ENCODE data around the gene PUSL1. TPM values are rescaled to one million over a fixed set of nuclear protein-coding genes. Genes with fewer than 3 reads are reported as not detected.
A peak's percentile ranks its signal among the peaks of the same experiment; 100 is the strongest.

PUSL1 gene
- total RNA-seq, 2 experiments from 2014 or later, result 31.3 to 57.1 TPM

GRCh38 chr1:1347026-1347595 lies 38.7 kb downstream of the PUSL1 start:
- H3K9me3 ChIP-seq (ENCODE audit: low read length), result no peaks in the 10 kb centered on the region
- no peaks in the 10 kb centered on the region for H3K9me2 ChIP-seq (ENCODE audit: insufficient read depth, low read length)
- no peaks in the 10 kb centered on the region for H3K36me3 ChIP-seq (ENCODE audit: insufficient read depth, low read length)
- H2AFZ ChIP-seq (ENCODE audit: low read length), result no peak overlapping the region
- H3K4me1 ChIP-seq (ENCODE audit: insufficient read depth, low read length, poor library complexity, severe bottlenecking), result peaks cover 16% of the 10 kb centered on the region
- TF ChIP-seq CTCF (conservative IDR thresholded peaks at IDR 0.05; ENCODE audit: low read length) (no peak), EZH2phosphoT487 (IDR thresholded peaks at IDR 0.05; ENCODE audit: borderline replicate concordance, low read depth, low read length) (no peak)
- BruUV-seq (replicated peaks), result no TSS peak
- ChIA-PET POLR2A (no interaction called here), CTCF (ENCODE audit: unreplicated experiment) (interaction anchor here (1.3 kb wide), 1 partner anchor 9 kb away, joined by 5 read pairs; no protein-coding TSS in a partner anchor)
- peak overlapping the region; percentile 80 for H3K4me2 ChIP-seq (ENCODE audit: low read length)
- no peak overlapping the region for H3K27ac ChIP-seq (ENCODE audit: low read depth, low read length, poor library complexity, severe bottlenecking)
- no peaks in the 10 kb centered on the region for H3K79me2 ChIP-seq (ENCODE audit: insufficient read depth, low read depth, low read length)
- DNase-seq (ENCODE audit: low spot score), result no peak
- intact Hi-C loops (cut with micrococcal nuclease; ENCODE audit: unreplicated experiment), result loop anchor here (5.0 kb wide), 1 partner anchor 115 kb away; no protein-coding TSS in a partner anchor
- H3K4me3 ChIP-seq (ENCODE audit: low read depth, low read length, poor library complexity, severe bottlenecking), result no peak overlapping the region
- H4K20me1 ChIP-seq (ENCODE audit: insufficient read depth, low read length), result no peaks in the 10 kb centered on the region; the same call in 1 of the 2 replicates

- peak overlapping the region; percentile 80 for H3K4me2 ChIP-seq (ENCODE audit: low read length)
- intact Hi-C loops (cut with micrococcal nuclease; ENCODE audit: unreplicated experiment), result loop anchor here (5.0 kb wide), 1 partner anchor 114 kb away; no protein-coding TSS in a partner anchor
- CTCF ChIA-PET (ENCODE audit: unreplicated experiment), result no interaction called here
- DNase-seq (ENCODE audit: low spot score), result no peak
- H3K4me3 ChIP-seq (ENCODE audit: low read depth, low read length, poor library complexity, severe bottlenecking), result peak overlapping the region; percentile 74
- peaks cover 24% of the 10 kb centered on the region for H3K4me1 ChIP-seq (ENCODE audit: insufficient read depth, low read length, poor library complexity, severe bottlenecking)
- POLR2A ChIA-PET, result no interaction called here
- no peaks in the 10 kb centered on the region for H3K36me3 ChIP-seq (ENCODE audit: insufficient read depth, low read length)
- no peak overlapping the region for H3K27ac ChIP-seq (ENCODE audit: low read depth, low read length, poor library complexity, severe bottlenecking)
- no TSS peak for BruUV-seq (replicated peaks)
- no peaks in the 10 kb centered on the region for H3K79me2 ChIP-seq (ENCODE audit: insufficient read depth, low read depth, low read length)
- no peaks in the 10 kb centered on the region for H3K9me2 ChIP-seq (ENCODE audit: insufficient read depth, low read length)
- TF ChIP-seq CTCF (conservative IDR thresholded peaks at IDR 0.05; ENCODE audit: low read length), result no peak
- no peak for TF ChIP-seq EZH2phosphoT487 (IDR thresholded peaks at IDR 0.05; ENCODE audit: borderline replicate concordance, low read depth, low read length)
- H3K9me3 ChIP-seq (ENCODE audit: low read length), result no peaks in the 10 kb centered on the region
- H2AFZ ChIP-seq (ENCODE audit: low read length), result no peak overlapping the region
- no peaks in the 10 kb centered on the region; the same call in 1 of the 2 replicates for H4K20me1 ChIP-seq (ENCODE audit: insufficient read depth, low read length)
Measured at GRCh38 chr1:1347663-1348419, 39.4 kb downstream of the PUSL1 start.
